DND-41 (cell line): ENCODE data around the gene POLR3B.
"Not testable (repeated sequence)": the region's sequence is repeated elsewhere in the genome, so short reads cannot be mapped to it uniquely, and the experiment has no call there.

Experiments used
- CTCF ChIP-seq: IDR thresholded peaks from 2 replicates; pipeline ENCODE4 v1.5.1; 2012; ENCODE audit warnings: borderline replicate concordance, low read length, moderate library complexity, mild to moderate bottlenecking; ENCODE audit not compliant: poor library complexity, severe bottlenecking; ENCODE audit errors: extremely low read depth
- EZH2 ChIP-seq: IDR thresholded peaks from 3 replicates; pipeline ENCODE4 v1.6.1; 2012; ENCODE audit warnings: borderline replicate concordance, low read depth, mild to moderate bottlenecking, moderate library complexity, low read length, inconsistent platforms; ENCODE audit not compliant: severe bottlenecking

- TF ChIP-seq CTCF, EZH2: not testable (repeated sequence)
Observed at GRCh38 chr12:106465605-106466004, 108.1 kb downstream of the POLR3B start.
